Islet of Langerhans (tissue), 1 donor: ENCODE data around the gene PLXNA3.

Experiments
- FAIRE-seq: peaks from one replicate; lab custom pipeline; 2011; peaks lifted over from hg19 to GRCh38; lab: Jason Lieb, UNC

Gene PLXNA3

DNA sequence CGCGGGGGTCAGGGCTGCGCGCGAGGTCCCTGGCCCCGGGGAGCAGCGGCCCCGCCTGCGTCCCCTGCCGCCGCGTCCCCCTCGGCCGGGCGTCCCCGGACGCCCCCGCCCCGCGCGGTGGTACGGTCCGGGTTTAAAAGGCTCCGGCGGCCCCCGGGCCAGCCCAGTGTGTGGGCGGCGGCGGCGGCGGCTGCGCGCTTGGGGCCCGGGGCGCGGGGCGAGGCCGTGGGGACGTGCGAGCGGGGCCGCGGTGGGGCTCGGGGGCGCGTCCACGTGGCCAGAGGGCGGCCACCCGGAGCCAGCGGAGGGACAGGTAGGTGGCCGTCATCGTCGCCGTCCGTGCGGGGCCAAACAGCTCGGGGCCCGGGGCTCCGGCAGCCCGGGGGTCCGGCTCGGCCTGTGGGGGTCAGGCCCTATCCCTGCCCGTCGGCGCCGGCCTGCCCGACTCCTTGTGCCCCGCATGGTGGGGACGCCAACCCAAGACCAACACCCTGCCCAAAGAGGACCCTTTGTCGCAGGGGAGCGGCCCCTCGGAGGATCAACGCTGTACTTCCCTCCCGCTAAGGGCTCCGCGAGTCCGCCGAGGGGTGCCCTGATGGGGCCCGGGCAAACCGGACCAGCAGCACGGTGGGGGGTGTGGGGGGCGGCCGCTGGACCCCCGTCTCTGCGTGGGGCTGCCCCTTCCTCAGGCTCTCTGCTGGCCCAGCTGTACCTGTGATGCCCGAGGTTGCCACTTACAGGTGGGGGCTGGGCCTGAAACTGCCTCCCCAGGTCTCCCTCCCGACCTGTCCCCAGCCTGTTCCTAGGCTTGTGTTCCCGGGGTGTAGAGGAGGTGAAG is at the start of gene PLXNA3:
Gene PLXNA3, plus strand, starts transcription at position 166 of the 838 bp plus-strand sequence. CDS start 1,903 bp downstream, outside the sequence.
- FAIRE-seq = no peak

DNA sequence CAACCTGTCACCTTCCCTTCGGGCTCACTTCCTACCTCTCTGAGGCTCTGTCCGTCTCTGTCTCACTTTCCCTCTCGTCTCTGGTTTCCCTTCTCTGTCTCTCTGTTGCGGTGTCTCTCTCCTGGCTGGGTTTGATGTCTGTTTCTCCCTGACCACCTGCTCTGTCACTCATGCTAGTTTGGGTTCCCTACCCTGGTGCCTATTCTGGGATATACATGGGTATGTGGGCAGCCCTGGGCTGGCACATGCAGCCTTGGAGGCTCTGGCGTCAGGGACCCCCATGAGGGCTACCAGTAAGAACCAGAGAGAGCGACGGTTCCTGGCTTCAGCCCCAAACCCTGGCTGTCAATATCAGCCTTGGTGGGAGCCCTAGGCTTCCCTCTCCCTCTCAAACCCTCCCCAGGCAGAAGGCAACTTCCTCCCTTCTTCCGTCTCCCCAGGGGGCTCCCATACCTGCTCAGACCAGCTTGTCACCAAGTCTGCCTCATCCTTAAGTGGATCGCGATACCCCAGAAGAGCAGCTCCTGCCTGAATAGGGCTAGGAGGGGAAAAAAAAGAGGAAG is 49.3 kb upstream of the PLXNA3 start:
- FAIRE-seq = no peak

DNA sequence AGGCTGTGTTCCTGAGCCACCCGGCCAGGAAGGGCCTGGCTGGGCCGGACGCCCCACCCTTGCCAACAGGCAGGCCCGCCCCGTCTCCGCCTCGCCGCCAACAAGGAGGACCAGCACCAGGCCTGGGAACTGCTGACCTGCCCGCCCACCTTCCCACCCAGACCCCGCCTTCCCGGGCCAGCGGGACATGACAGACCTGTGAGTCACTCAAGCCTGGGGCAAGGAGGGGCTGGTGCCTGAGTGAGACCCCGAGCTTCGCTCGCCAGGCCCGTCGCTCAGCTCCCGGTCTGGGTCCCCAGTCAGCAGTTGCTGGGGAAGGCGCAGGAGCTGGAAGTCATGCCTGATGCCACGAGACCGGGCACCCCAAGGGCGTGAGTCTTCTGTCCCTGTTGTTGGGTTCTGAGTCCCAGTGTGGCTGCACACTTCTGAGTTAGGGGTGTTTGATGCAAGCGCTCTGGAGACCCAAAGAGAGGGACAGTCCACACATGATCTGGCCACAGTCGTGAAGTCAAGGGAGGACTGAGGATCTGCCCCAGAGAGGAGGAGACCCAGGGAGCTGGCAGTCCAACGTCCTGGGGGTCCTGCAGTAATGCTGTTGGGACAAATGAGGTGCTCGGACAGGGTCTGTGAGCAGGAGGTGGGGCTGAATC is 48.7 kb upstream of the PLXNA3 start, which contains the start of gene DNASE1L1:
Gene DNASE1L1, minus strand, starts transcription at position 33 of the 650 bp plus-strand sequence. CDS start 3,686 bp downstream, outside the sequence.
- FAIRE-seq = no peak

DNA sequence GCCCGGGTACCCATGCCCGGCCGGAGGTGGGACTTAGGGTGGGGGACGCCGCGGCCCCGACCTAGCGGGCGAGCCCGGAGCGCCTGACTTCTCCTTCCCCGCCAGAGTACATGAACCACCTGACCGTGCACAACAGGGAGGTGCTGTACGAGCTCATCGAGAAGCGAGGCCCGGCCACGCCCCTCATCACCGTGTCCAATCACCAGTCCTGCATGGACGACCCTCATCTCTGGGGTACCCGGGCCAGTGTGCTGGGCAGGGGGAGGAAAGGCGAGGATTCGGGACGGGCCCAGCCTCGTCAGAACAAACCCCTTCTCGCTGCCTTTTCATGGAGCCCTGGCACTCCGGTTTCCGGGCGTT is 46.1 kb upstream of the PLXNA3 start:
- no peak for FAIRE-seq

DNA sequence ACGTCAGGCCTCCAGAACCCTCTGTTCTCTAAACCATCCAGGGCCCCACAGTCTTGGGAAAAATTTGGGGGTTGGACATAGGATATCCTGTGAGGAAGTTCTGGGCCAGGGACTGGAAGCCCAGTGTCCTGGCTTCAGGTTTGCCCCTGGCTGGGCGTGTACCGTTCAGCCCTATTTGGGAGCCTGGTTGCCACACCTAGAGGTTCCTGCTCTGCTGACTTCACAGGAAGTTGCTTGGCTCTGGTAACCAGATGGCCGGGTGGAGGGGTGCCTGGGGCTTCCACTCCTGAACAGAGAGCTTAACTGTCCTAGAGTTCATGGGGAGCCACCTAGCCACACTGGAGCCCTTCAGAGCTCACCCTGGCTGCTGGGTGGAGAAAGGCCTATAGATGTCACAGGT is 45.6 kb upstream of the PLXNA3 start:
- FAIRE-seq = no peak

DNA sequence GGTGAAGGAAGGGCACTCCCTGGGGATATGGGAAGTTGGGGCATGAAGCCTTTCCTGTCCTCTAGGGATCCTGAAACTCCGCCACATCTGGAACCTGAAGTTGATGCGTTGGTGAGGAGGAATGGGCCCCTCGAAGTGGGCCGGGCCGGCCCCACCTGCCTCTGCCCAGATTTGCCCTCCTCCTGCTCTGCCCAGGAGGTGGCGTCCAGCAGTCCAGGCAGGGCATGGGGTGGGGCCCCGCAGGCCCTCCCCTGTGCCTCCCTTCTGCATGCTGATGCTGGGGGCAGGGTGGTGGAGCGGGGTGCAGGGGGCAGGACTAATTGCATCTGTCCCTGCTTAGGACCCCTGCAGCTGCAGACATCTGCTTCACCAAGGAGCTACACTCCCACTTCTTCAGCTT is 44.9 kb upstream of the PLXNA3 start:
- no peak for FAIRE-seq

DNA sequence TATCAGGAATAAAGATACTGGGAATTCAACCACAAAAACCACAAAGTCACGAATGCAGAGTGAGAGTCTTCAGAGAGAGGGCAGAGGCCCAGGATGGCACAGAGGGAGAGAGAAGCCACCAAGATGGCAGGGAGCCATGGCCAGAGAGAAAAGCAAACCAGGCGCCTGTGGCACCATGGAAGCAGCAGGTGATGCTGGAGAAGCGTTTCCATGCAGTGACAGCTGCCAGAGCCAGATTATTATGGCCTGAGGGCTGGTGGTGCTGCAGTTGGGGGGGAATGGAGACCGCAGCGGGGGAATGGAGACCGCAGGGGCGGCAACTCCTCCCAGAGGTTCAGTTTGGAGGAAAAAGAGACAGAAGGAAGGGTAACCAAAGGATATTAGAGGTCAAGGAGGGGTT is 40.9 kb upstream of the PLXNA3 start:
- no peak for FAIRE-seq

DNA sequence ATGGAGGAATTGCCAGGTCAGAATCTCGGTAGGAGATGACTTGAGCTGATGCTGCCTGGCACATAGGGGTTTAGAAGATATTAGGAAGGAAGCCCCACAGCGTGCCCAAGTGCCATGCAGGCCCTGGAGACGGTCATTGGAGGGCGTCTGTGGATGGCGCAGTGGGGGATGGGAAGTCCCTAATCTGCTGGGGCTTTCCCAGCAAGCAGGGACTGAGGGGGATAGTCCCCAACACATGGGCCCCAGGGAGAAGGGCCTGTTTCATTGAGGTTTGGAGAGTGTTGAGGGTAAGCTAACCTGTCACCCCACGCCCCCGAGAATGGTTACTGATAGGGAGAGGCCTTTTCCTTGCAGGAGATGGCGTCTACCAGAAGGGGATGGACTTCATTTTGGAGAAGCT is 38.9 kb upstream of the PLXNA3 start:
- no peak for FAIRE-seq

DNA sequence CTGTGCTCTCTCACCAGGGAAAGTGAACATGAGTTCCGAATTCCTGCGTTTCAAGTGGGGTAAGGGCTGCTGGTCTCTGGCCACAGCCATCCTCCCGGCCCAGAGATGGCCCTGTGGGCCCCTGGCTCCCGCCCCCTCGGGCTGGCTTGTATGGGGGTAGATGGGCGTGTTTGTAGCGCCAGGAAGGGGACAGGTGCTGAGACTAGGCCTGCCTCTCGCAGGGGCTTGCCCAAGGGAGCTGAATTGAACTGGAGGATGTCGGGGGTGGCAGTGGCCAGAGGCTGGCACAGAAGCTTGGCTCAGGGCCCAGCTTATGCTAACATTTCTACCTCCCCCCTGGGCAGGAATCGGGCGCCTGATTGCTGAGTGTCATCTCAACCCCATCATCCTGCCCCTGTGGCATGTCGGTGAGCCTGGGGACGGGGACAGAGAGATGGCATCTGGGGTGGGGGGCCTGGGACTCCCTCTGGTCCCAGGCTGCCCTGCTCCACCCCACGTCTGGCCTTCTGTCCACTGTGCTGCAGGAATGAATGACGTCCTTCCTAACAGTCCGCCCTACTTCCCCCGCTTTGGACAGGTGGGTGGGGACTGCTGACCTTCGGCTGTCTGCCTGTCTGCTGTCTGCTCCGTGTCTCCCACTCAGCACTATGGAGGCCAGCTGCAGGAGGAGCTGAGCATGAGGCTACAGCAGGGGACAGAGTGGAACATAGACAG is 38.2 kb upstream of the PLXNA3 start:
- FAIRE-seq = no peak

DNA sequence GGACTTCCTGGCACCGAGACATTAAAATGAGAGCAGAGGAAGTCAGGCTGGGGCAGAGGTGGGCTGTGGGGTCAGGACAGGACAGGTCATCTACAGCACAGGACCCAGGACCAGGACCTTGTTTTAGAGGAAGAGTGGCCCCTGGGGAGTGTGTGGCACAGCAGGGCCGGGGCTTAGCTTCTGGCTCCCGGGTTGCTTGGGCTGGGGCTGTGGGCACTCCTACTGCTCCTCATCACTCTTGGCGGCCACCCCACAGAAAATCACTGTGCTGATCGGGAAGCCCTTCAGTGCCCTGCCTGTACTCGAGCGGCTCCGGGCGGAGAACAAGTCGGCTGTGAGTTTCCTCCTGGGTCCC is 37.7 kb upstream of the PLXNA3 start:
- FAIRE-seq = no peak

DNA sequence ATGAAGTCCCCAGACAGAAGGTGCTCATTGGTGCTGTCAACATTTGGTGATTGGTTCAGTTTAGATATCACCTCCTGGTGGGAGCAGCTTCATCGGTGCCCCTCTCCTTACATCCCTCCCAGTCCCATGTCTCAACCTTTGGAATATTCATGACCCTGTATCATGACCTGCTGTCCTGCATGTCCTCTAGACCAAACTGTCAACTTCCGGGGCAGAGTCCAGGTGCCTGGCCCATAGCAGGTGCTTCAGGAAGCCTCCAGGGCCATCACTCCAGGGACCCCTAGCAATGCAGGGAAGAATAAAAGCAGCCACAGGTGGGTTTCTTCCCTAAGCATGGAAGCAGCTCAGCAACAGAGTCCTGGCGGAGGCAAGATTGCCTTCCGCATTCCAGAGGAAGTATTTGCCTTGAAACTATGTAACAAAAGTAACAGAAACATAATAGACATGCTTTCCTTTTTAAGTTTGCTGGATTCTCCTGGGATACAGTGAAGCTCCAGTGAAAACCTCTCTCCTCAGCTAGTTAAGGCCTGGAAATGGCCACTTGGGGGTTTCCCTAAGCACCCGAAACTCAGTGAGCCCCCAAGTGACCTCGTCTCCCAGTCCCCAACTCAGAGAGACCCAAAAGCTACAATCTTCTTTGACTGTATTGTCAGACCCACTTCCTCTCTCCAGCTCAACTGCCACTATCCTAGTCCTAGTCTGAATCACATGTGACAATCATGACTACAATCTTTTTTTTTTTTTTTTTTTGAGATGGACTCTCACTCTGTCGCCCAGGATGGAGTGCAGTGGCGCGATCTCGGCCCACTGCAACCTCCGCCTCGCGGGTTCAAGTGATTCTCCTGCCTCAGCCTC is 30.9 kb upstream of the PLXNA3 start:
- no peak for FAIRE-seq

DNA sequence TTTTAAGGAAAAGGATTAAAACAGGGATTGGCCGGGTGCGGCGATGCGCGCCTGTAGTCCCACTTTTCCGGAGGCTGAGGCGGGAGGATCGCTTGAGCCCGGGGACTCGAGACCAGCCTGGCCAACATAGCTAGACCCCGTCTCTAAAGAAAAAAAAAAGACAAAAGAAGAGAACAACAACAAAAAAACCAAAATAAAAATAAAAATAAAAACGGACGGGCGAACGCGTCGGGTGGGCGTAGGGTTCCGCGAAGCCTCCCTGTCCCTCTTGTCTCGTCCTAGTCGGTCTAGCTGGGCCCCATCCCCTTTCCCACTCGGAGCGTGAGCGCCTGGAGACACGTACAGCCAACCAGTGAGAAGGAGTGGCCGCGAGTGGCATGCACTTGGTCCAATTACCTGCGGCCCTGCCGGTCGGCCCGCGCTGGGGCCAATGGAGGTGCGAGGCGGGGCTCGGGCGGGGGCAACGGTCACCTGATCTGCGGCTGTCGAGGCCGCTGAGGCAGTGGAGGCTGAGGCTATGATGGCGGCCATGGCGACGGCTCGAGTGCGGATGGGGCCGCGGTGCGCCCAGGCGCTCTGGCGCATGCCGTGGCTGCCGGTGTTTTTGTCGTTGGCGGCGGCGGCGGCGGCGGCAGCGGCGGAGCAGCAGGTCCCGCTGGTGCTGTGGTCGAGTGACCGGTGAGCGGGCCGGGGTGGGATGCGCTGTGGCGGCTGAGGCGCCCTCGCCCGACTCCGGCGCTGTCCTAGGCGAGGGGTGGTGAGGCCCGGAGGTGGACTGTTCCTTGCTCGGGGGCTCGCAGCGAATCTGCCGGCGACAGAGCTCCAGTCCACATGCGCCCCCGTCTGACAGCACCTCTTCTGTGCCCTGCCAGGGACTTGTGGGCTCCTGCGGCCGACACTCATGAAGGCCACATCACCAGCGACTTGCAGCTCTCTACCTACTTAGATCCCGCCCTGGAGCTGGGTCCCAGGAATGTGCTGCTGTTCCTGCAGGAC is 29.6 kb upstream of the PLXNA3 start, which contains the start of gene ATP6AP1:
Gene ATP6AP1, plus strand, starts transcription at position 502 of the 996 bp plus-strand sequence. Its CDS starts 16 bp downstream, at position 518.
- peak; percentile 83 for FAIRE-seq

DNA sequence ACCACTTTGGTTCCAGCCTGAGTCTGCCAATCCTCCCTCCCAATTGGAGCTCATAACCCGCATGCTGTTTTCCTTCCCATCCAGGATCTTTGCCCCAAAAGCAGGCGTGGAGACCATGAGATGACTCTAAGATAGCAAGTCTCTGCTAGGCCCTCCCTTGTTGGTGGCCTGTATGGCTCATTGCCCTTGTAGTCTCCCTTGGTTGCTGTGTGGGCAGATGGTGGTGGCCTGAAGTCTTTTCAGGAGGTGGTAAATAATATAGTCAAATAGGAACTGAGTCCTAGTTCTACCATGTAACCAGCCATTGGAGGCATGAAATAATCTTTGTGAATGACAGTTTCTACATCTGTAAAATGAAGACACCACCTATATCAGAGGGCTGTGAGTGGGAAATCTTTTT is 28.4 kb upstream of the PLXNA3 start:
- no peak for FAIRE-seq

DNA sequence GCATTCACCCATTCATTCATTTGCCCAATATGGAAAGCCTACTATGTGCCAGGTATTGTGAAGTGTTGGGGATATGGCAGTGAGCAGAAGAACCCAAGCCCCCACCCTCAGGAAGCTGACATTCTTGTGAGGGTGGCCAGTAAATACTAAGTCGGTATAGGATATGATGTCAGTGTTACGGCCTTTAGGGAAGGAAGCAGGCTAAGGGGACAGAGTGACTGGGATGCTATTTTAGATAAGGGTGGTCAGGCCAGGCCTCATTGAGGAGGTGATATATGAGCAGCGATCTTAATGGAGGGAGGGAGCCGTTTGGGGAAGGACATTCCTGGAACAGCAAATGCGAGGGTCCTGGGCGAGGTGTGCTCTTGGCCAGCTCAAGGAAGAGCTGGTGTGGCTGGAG is 27.6 kb upstream of the PLXNA3 start:
- no peak for FAIRE-seq

DNA sequence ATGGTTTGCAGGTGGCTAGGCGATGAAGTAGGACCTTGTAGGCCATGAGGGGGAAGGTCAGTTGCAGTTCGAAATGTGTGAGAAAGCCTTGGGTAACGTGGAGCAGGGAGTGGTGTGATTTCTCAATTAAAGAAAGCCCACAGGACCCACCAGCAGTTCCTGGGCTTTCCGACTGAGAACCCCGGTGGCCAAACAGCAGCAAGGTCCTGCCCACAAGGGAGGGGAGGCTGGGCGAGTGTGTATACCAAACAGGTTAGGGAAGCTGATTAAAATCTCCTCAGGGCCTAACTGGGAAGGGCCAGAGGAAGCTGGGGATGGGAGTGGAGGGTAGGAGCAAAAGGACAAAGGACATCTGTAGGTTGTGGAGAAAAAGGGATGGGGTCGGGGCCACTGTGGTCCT is 27.2 kb upstream of the PLXNA3 start:
- no peak for FAIRE-seq

DNA sequence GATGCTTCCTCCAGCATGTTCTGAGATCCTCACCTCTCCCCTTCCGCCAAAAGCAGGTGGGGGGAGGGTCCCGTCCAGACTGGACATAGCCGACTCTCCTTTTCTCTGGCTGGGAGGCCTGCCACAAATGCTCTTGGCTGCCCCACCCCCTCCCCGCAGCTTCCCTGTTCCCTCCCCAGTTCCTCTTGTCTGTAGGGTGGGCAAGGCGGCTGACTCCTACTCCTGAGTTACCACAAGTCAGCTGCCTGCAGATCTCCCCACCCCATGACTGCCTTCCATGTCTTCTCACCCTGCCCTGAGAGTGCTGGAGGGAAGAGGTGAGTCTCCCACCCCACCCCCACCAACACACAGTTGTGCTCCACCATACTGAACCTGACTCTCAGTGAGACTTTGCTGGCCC is 26.7 kb upstream of the PLXNA3 start:
- FAIRE-seq = no peak

DNA sequence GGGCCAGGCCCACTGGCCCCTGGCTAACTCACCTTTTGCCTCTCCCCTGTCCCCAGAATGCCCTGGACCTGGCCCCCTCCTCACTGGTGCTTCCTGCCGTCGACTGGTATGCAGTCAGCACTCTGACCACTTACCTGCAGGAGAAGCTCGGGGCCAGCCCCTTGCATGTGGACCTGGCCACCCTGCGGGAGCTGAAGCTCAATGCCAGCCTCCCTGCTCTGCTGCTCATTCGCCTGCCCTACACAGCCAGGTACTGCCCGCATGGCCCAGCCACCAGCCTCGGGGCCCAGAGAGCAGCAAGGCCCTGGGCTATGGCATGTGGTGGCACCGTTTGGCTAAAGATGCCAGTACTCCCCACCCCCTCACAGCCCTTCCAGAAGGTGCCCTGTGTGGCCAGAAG is 25.9 kb upstream of the PLXNA3 start:
- no peak for FAIRE-seq

DNA sequence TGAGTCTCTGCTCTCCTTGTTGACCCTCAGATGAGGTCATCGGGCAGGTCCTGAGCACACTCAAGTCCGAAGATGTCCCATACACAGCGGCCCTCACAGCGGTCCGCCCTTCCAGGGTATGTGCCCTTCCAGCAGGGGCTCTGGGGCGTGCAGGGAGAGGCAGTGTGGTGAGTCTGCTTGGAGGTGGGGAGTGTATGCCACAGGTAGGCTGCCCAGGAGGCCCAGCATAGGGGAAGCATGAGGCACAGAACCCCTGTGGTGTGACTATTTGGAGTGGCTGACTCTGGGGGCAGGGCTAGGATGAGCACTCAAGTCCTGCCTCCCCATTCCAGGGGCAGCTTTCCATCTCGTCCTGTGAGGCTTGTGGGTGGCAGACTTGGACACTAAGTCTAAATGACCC is 24.5 kb upstream of the PLXNA3 start:
- no peak for FAIRE-seq

DNA sequence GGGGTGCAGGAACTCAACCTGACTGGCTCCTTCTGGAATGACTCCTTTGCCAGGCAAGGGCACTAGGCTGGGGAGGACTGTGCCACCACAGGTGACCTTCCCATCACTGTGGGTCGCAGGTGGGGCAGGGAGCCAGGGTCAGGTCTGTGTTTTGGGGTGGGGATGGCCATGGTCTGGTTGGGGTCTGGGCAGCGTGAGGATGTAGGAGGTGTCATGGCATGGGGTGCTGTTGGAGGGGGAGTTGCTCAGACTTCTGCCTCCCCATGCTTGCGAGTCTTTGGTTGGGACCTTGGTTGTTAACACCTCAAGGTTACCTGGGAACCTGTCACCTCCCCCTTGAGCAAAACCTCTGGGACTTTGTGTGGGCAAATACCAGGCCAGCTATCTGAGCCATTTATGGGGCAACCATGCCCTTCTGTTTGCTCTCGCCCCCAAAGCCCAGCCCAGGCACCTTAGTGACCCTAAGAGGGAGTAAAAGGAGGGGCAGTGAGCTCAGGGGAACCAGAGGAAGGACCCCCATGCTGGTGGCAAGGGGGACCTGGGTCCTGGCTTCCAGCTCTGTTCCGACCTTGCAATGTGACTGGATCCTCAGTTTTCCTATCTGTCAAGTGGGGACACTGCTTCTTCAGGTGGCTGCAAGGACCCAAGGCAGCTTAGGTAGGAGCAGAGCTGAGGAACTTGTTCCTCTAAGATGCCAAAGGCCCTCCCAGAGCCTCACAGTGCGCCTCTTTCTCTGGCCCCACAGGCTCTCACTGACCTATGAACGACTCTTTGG is 23.5 kb upstream of the PLXNA3 start:
- no peak for FAIRE-seq
